ENCODE results near the gene MDM1.

The MDM1 gene

DNA sequence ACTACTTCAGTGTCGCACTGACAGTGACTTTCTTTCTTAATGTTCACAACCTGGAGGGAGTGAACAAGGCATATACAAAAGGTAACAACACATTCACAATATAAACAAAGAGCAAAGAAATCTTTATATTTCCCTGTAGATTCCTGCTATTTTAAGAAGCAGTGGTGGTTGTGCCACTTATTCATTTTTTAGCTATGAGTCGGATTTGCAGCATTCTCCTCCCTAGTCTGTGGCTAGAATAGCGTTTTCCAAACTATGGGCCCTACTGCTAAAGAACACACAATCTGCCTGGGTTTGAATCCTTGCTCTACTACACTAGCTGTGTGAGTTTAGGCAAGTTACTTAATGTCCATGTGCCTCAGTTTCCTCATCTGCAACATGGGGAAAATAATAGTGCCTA lies 18.6 kb upstream of the MDM1 start:
- H3K4me3 ChIP-seq (ENCODE audit: low read depth, low read length) = no peak overlapping the region
- DNase-seq (ENCODE audit: low read depth) = no peak
- TF ChIP-seq, protein P1, sequence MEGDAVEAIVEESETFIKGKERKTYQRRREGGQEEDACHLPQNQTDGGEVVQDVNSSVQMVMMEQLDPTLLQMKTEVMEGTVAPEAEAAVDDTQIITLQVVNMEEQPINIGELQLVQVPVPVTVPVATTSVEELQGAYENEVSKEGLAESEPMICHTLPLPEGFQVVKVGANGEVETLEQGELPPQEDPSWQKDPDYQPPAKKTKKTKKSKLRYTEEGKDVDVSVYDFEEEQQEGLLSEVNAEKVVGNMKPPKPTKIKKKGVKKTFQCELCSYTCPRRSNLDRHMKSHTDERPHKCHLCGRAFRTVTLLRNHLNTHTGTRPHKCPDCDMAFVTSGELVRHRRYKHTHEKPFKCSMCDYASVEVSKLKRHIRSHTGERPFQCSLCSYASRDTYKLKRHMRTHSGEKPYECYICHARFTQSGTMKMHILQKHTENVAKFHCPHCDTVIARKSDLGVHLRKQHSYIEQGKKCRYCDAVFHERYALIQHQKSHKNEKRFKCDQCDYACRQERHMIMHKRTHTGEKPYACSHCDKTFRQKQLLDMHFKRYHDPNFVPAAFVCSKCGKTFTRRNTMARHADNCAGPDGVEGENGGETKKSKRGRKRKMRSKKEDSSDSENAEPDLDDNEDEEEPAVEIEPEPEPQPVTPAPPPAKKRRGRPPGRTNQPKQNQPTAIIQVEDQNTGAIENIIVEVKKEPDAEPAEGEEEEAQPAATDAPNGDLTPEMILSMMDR (IDR thresholded peaks at IDR 0.05; ENCODE audit: low read depth, low read length) = no peak
- no peak for TF ChIP-seq POLR2A (IDR thresholded peaks at IDR 0.05; ENCODE audit: extremely low read depth, insufficient read length)
- TF ChIP-seq, protein P2, sequence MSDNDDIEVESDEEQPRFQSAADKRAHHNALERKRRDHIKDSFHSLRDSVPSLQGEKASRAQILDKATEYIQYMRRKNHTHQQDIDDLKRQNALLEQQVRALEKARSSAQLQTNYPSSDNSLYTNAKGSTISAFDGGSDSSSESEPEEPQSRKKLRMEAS (IDR thresholded peaks at IDR 0.05; ENCODE audit: low read depth, low read length) = no peak
- no peak for TF ChIP-seq MYC (IDR thresholded peaks at IDR 0.05; ENCODE audit: low read depth, low read length)

DNA sequence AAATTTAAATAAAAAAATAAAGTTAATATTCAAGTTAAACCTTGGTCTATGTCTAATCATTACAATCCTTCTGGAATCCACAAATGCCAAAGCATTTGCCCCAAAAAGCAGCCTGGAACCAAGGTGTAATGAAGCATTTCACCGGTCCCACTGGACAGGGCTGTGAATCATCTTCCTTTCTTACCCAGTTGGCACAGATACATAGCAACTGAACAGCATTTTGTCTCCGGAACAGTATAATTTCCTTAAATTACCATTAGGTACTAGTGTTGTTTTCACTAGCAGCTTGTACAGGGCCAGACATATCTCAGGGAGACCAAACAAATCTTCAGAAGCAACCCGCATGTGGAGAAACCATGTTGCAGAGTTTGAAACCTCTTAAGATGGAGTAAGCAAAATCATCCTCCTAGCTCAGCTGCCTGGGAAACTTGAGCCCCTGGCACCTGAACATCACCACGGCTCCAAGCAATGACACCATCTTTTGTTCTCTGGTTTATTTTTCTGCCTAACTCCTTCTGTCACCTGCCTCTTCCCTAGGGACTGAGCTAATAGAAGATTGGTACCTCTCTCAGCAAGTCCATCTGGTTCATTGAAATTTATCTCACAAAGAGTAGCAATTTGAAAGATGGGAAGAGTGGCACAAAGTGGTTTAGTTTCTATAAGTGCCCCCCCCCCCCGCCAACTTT lies 17.9 kb upstream of the MDM1 start:
- no peak for TF ChIP-seq MYC (IDR thresholded peaks at IDR 0.05; ENCODE audit: low read depth, low read length)
- TF ChIP-seq POLR2A (IDR thresholded peaks at IDR 0.05; ENCODE audit: extremely low read depth, insufficient read length) = no peak
- TF ChIP-seq, protein P1 (IDR thresholded peaks at IDR 0.05; ENCODE audit: low read depth, low read length) = no peak
- TF ChIP-seq, protein P2 (IDR thresholded peaks at IDR 0.05; ENCODE audit: low read depth, low read length) = no peak
- no peak overlapping the region for H3K4me3 ChIP-seq (ENCODE audit: low read depth, low read length)
- DNase-seq (ENCODE audit: low read depth) = no peak

DNA sequence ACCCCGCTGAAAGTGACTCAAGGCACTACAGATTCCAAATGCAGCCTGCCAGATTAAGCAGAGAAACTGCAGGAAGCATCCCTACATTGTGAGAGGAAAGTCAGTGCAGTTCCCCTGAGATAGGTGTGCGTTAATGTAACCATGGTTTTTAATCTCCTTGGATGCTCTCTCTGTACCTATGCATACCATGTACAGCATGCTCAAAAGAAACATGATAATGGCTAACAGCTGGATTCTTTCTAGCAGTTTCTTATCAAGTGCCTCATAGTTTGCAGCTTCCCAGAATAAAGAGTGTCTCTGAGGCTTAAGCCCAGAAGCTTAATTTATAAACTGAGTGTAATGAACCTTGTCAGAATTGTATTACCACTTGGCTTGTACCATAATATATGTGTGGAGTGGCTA lies 17.1 kb upstream of the MDM1 start:
- H3K4me3 ChIP-seq (ENCODE audit: low read depth, low read length) = no peak overlapping the region
- no peak for DNase-seq (ENCODE audit: low read depth)
- TF ChIP-seq MYC (IDR thresholded peaks at IDR 0.05; ENCODE audit: low read depth, low read length) (no peak), POLR2A (IDR thresholded peaks at IDR 0.05; ENCODE audit: extremely low read depth, insufficient read length) (no peak)
- TF ChIP-seq, protein P1 (IDR thresholded peaks at IDR 0.05; ENCODE audit: low read depth, low read length) = no peak
- TF ChIP-seq, protein P2 (IDR thresholded peaks at IDR 0.05; ENCODE audit: low read depth, low read length) = no peak

DNA sequence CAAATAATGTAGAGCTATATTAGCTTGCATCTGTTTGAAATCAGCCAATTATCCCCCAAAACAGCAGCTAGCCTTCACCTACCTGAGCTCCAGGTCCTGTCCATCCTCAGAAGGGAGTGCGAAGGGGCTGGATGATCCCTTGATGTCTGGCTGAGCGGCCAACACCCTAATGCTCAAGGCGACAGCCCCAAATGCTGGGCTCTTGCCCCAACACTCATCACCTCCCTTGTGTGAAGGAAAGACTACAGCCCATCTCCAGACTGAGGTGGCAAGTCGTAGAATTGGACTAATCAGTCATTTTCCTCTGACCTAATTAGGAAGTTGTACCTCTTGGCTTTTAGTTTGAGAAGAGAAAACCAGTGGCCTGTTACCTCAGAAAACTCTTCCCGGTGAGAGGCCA lies 16.3 kb upstream of the MDM1 start:
- no peak overlapping the region for H3K4me3 ChIP-seq (ENCODE audit: low read depth, low read length)
- TF ChIP-seq POLR2A (IDR thresholded peaks at IDR 0.05; ENCODE audit: extremely low read depth, insufficient read length) (no peak), MYC (IDR thresholded peaks at IDR 0.05; ENCODE audit: low read depth, low read length) (no peak)
- TF ChIP-seq, protein P2 (IDR thresholded peaks at IDR 0.05; ENCODE audit: low read depth, low read length) = no peak
- TF ChIP-seq, protein P1 (IDR thresholded peaks at IDR 0.05; ENCODE audit: low read depth, low read length) = no peak
- DNase-seq (ENCODE audit: low read depth) = no peak

DNA sequence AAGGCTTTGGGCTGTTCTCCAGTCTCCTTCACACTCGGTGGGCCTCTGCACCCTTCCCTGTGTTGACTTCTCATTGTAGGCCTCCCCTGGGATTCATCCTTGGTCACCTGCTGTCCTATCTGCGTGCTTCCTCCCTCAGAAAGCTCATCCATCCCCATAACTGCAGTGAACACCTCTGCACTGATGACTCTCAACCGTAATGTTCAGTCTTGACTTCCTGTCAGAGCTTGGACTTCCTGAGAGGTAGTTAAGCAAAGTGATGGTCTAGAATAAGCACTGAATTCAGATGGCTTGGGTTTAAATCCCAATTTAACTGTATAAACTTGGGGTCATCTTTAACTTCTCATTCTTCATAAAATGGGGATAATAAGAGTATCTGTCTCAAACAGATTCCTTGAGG lies 13.6 kb upstream of the MDM1 start:
- H3K4me3 ChIP-seq (ENCODE audit: low read depth, low read length) = no peak overlapping the region
- TF ChIP-seq MYC (IDR thresholded peaks at IDR 0.05; ENCODE audit: low read depth, low read length) (no peak), POLR2A (IDR thresholded peaks at IDR 0.05; ENCODE audit: extremely low read depth, insufficient read length) (no peak)
- TF ChIP-seq, protein P1 (IDR thresholded peaks at IDR 0.05; ENCODE audit: low read depth, low read length) = no peak
- TF ChIP-seq, protein P2 (IDR thresholded peaks at IDR 0.05; ENCODE audit: low read depth, low read length) = no peak
- DNase-seq (ENCODE audit: low read depth) = no peak
